ENCODE results near the gene RAPSN. TPM values are rescaled to one million over a fixed set of nuclear protein-coding genes. Genes with fewer than 3 reads are reported as not detected.

RAPSN gene
- polyA plus RNA-seq, 3 donors = 1.2 TPM; not detected in 2

GRCh38 chr11:47408598-47409439 is 40.1 kb downstream of the RAPSN start:
- intact Hi-C loops (cut with micrococcal nuclease) = loop anchor here (1.0 kb wide), 2 partner anchors 17 to 35 kb away; partner anchors contain the start of gene PSMC3 (in 1 of the 2)
- Mint-ChIP-seq H3K27me3 (ENCODE audit: low read depth in 3 of 3) (peaks cover 0 to 1% (median 0%) of the 10 kb centered on the region in 3 donors), H3K4me1 (peaks cover 28% of the 10 kb centered on the region), H3K36me3 (peaks cover 4 to 6% of the 10 kb centered on the region in 2 donors), H3K27ac (peak overlapping the region; percentile 72 to 98 (median 88)), H3K9me3 (no peaks in the 10 kb centered on the region), H3K4me3 (peak overlapping the region; percentile 88 to 91)
- 9% methylated on average over 50 of the region's 50 CpGs for WGBS (ENCODE audit: insufficient coverage)
- no peaks in the 10 kb centered on the region for H3K9me3 ChIP-seq (replicated peaks in 1 of 2; ENCODE audit: control insufficient read depth in 1 of 2, insufficient read depth in 1 of 2, low read length in 2 of 2)
- peak overlapping the region; percentile 37 to 79 (median 50) for H3K4me3 ChIP-seq (replicated peaks in 1 of 3; ENCODE audit: low read depth in 2 of 3, low read length in 3 of 3)
- DNase-seq = peak in 1 of 3 donors; percentile 56
- peak overlapping the region; percentile 89 for H3K4me2 ChIP-seq (replicated peaks; ENCODE audit: extremely low read depth, low read length, poor library complexity, severe bottlenecking)
- peaks cover 28% of the 10 kb centered on the region for H3K79me2 ChIP-seq (ENCODE audit: insufficient read depth, low read length)
- H3K27me3 ChIP-seq (ENCODE audit: control insufficient read depth in 2 of 2, insufficient read depth in 2 of 2, low read length in 2 of 2) = no peaks in the 10 kb centered on the region
- peaks cover 28 to 41% of the 10 kb centered on the region in 2 donors for H3K4me1 ChIP-seq (ENCODE audit: control insufficient read depth in 1 of 2, insufficient read depth in 2 of 2, low read length in 2 of 2)
- H3K27ac ChIP-seq (ENCODE audit: low read depth in 1 of 2, low read length in 2 of 2) = peak overlapping the region; percentile 27 to 74
- H3K9ac ChIP-seq (ENCODE audit: insufficient read depth, low read length, poor library complexity, severe bottlenecking) = peak overlapping the region; percentile 75
- peaks cover 8% of the 10 kb centered on the region for H4K20me1 ChIP-seq (ENCODE audit: insufficient read depth, low read length)
- peaks cover 2 to 4% of the 10 kb centered on the region in 2 donors for H3K36me3 ChIP-seq (replicated peaks in 1 of 2; ENCODE audit: control insufficient read depth in 1 of 2, insufficient read depth in 2 of 2, low read length in 2 of 2)
- TF ChIP-seq, protein P1, sequence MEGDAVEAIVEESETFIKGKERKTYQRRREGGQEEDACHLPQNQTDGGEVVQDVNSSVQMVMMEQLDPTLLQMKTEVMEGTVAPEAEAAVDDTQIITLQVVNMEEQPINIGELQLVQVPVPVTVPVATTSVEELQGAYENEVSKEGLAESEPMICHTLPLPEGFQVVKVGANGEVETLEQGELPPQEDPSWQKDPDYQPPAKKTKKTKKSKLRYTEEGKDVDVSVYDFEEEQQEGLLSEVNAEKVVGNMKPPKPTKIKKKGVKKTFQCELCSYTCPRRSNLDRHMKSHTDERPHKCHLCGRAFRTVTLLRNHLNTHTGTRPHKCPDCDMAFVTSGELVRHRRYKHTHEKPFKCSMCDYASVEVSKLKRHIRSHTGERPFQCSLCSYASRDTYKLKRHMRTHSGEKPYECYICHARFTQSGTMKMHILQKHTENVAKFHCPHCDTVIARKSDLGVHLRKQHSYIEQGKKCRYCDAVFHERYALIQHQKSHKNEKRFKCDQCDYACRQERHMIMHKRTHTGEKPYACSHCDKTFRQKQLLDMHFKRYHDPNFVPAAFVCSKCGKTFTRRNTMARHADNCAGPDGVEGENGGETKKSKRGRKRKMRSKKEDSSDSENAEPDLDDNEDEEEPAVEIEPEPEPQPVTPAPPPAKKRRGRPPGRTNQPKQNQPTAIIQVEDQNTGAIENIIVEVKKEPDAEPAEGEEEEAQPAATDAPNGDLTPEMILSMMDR (IDR thresholded peaks at IDR 0.05) = no peak
- peak overlapping the region; percentile 90 for H2AFZ ChIP-seq (ENCODE audit: insufficient read depth, low read depth, low read length, poor library complexity, severe bottlenecking)

GRCh38 chr11:47407746-47408590 is 41.0 kb downstream of the RAPSN start, which contains the start of gene SLC39A13:
SLC39A13 (plus strand) TSS chr11:47408590; CDS start chr11:47410095, 1,505 bp downstream.
- Mint-ChIP-seq H3K27ac (peak within 1 kb of the TSS; percentile 98 to 100 (median 98)), H3K9me3 (no peaks in the 10 kb centered on the region), H3K36me3 (no peaks in the 10 kb centered on the region), H3K4me1 (peaks cover 33% of the 10 kb centered on the region), H3K4me3 (peak within 1 kb of the TSS; percentile 88 to 91), H3K27me3 (ENCODE audit: low read depth in 3 of 3) (peaks cover 0 to 1% (median under 1%) of the 10 kb centered on the region in 3 donors)
- intact Hi-C loops (cut with micrococcal nuclease) = loop anchor here (1.0 kb wide), 2 partner anchors 18 to 34 kb away; partner anchors contain the start of gene PSMC3 (in 1 of the 2)
- Histone ChIP-seq H4K20me1 (ENCODE audit: insufficient read depth, low read length) (peaks cover 8% of the 10 kb centered on the region), H2AFZ (ENCODE audit: insufficient read depth, low read depth, low read length, poor library complexity, severe bottlenecking) (peak within 1 kb of the TSS; percentile 90), H3K4me3 (replicated peaks in 1 of 3; ENCODE audit: low read depth in 2 of 3, low read length in 3 of 3) (peak within 1 kb of the TSS; percentile 39 to 79 (median 50)), H3K4me1 (ENCODE audit: control insufficient read depth in 1 of 2, insufficient read depth in 2 of 2, low read length in 2 of 2) (peaks cover 36 to 50% of the 10 kb centered on the region in 2 donors), H3K79me2 (ENCODE audit: insufficient read depth, low read length) (peaks cover 28% of the 10 kb centered on the region), H3K27me3 (ENCODE audit: control insufficient read depth in 2 of 2, insufficient read depth in 2 of 2, low read length in 2 of 2) (no peaks in the 10 kb centered on the region), H3K9ac (ENCODE audit: insufficient read depth, low read length, poor library complexity, severe bottlenecking) (peak within 1 kb of the TSS; percentile 75), H3K9me3 (replicated peaks in 1 of 2; ENCODE audit: control insufficient read depth in 1 of 2, insufficient read depth in 1 of 2, low read length in 2 of 2) (no peaks in the 10 kb centered on the region), H3K27ac (ENCODE audit: low read depth in 1 of 2, low read length in 2 of 2) (peak within 1 kb of the TSS; percentile 94 to 100), H3K4me2 (replicated peaks; ENCODE audit: extremely low read depth, low read length, poor library complexity, severe bottlenecking) (peak within 1 kb of the TSS; percentile 89), H3K36me3 (replicated peaks in 1 of 2; ENCODE audit: control insufficient read depth in 1 of 2, insufficient read depth in 2 of 2, low read length in 2 of 2) (no peaks in the 10 kb centered on the region)
- DNase-seq = peak; percentile 97 to 99 (median 98)
- WGBS (ENCODE audit: insufficient coverage) = under 1% methylated on average over 69 of the region's 70 CpGs
- TF ChIP-seq, protein P1 (IDR thresholded peaks at IDR 0.05) = peak; percentile 99
